ENCODE measurements around the gene REV3L. TPM values are rescaled to one million over a fixed set of nuclear protein-coding genes. Genes with fewer than 3 reads are reported as not detected.

The REV3L gene
- total and polyA plus RNA-seq, 2 of the 8 experiments (the other 6 are each of a cell fraction or from before 2014, with no cell fraction given) = 2.1 to 6.6 TPM

- H3K27me3 ChIP-seq (replicated peaks in 1 of 4; ENCODE audit: control insufficient read depth in 3 of 4, extremely low read depth in 1 of 4, insufficient read depth in 3 of 4, low read length in 3 of 4) = no peaks in the 10 kb centered on the region
- no peaks in the 10 kb centered on the region for H3K23me2 ChIP-seq (ENCODE audit: low read depth, low read length)
- no peak overlapping the region for H2BK15ac ChIP-seq (ENCODE audit: low read length)
- no peak overlapping the region for H4K8ac ChIP-seq (ENCODE audit: extremely low read depth, insufficient read depth, low read length)
- H3K4me3 ChIP-seq (ENCODE audit: extremely low read depth in 1 of 4, insufficient read depth in 2 of 4, low read depth in 3 of 4, low read length in 4 of 4) = no peak overlapping the region
- H2BK20ac ChIP-seq (ENCODE audit: low read length) = no peak overlapping the region
- WGBS, 2 experiments (ENCODE audit: extremely low coverage in 1 of 2, insufficient coverage in 1 of 2, insufficient read length in 1 of 2, insufficient replicate concordance in 2 of 2, low coverage in 1 of 2, low lambda C conversion rate in 2 of 2, missing lambda C conversion rate in 1 of 2) = 80% methylated on average over 8 of the region's 8 CpGs; no CpG with 5 or more reads in 1 of the 2 experiments
- H2BK120ac ChIP-seq (replicated peaks; ENCODE audit: low read depth, low read length) = no peak overlapping the region
- no peak overlapping the region for H4K5ac ChIP-seq (ENCODE audit: insufficient read length, low read depth, low read length)
- no peak overlapping the region for H4K91ac ChIP-seq (replicated peaks; ENCODE audit: insufficient read length, low read length)
- H3K56ac ChIP-seq (replicated peaks; ENCODE audit: insufficient read length, low read depth, low read length) = no peak overlapping the region
- no peak overlapping the region for H3K4me2 ChIP-seq (ENCODE audit: insufficient read depth in 1 of 2, low read depth in 2 of 2, low read length in 2 of 2)
- no peak for DNase-seq (ENCODE audit: low read depth in 1 of 2, low spot score in 2 of 2)
- peaks cover 0 to 6% (median under 1%) of the 10 kb centered on the region in 4 experiments; a peak in 3 of 8 replicates for H3K36me3 ChIP-seq (ENCODE audit: control insufficient read depth in 2 of 4, insufficient read depth in 4 of 4, low read length in 3 of 4)
- H3K9me3 ChIP-seq (ENCODE audit: insufficient read depth in 2 of 2, low read depth in 1 of 2, low read length in 1 of 2) = no peaks in the 10 kb centered on the region
- H3K4ac ChIP-seq (replicated peaks; ENCODE audit: insufficient read length, low read depth, low read length) = no peak overlapping the region
- no peak overlapping the region for H2BK12ac ChIP-seq (ENCODE audit: low read depth, low read length)
- no peaks in the 10 kb centered on the region for H3K79me2 ChIP-seq (ENCODE audit: control insufficient read depth in 1 of 2, insufficient read depth in 2 of 2, low read length in 2 of 2)
- no peak overlapping the region for H3K27ac ChIP-seq (ENCODE audit: low read depth, low read length)
- no peak overlapping the region for H2AK5ac ChIP-seq (ENCODE audit: low read depth, low read length)
- ChIA-PET CTCF (ENCODE audit: partially characterized antibody) (interaction anchor here (0.9 to 1.0 kb wide), 3 partner anchors 10 to 200 kb away, joined by 3 to 5 read pairs (median 5); no protein-coding TSS in a partner anchor), POLR2A (ENCODE audit: partially characterized antibody) (no interaction called here)
- no peak overlapping the region for H3K23ac ChIP-seq (ENCODE audit: insufficient read length)
- no peak overlapping the region for H3K9ac ChIP-seq (replicated peaks in 1 of 4; ENCODE audit: extremely low read depth in 1 of 4, low read depth in 3 of 4, low read length in 3 of 4)
- H3K18ac ChIP-seq (ENCODE audit: extremely low read depth, low read length) = no peak overlapping the region
- no peak overlapping the region for H3K14ac ChIP-seq (ENCODE audit: insufficient read length)
- no peak overlapping the region for H2AFZ ChIP-seq (ENCODE audit: low read length)
- FAIRE-seq = no peak
- H4K20me1 ChIP-seq (replicated peaks in 1 of 2; ENCODE audit: control insufficient read depth in 1 of 2, insufficient read depth in 2 of 2, low read length in 2 of 2) = no peaks in the 10 kb centered on the region
- H3K4me1 ChIP-seq (replicated peaks in 1 of 4; ENCODE audit: control insufficient read depth in 3 of 4, insufficient read depth in 4 of 4, low read length in 3 of 4) = no peaks in the 10 kb centered on the region
- H2BK5ac ChIP-seq (ENCODE audit: low read depth, low read length) = no peak overlapping the region
- H3K79me1 ChIP-seq (ENCODE audit: low read depth, low read length) = no peaks in the 10 kb centered on the region
- peak; percentile 25 to 46; a peak in 3 of 4 replicates for TF ChIP-seq RAD21 (IDR thresholded peaks at IDR 0.05 in 1 of 2, conservative IDR thresholded peaks at IDR 0.05 in 1 of 2; ENCODE audit: low read depth in 2 of 2, low read length in 2 of 2)
These were observed 176.7 kb downstream of the REV3L start for GRCh38 chr6:111306104-111306888.

All from H1 (cell line).